ENCODE results near the gene ATG3.

- TF ChIP-seq CTCF (IDR thresholded peaks at IDR 0.05) (no peak), EP300 (IDR thresholded peaks at IDR 0.05) (no peak)
Observed at GRCh38 chr3:112508860-112509259, 52.9 kb downstream of the ATG3 start.
